Fibroblast of pulmonary artery (primary cell): Measurements from ENCODE around the gene CDHR2.

ENCODE experiments used
- DNase-seq: peaks from one replicate; pipeline ENCODE4 v3.0.0-alpha.2; 2010; ENCODE audit warnings: low read depth
- H3K4me3 ChIP-seq: replicated peaks from 2 replicates; pipeline ENCODE4 v1.5.1; 2011; ENCODE audit warnings: low read depth, mild to moderate bottlenecking, control low read depth, low read length, moderate library complexity
- CTCF ChIP-seq: IDR thresholded peaks from 2 replicates; pipeline ENCODE4 v1.5.1; 2011; ENCODE audit warnings: mild to moderate bottlenecking, control low read depth, low read length, inconsistent platforms; ENCODE audit errors: missing control alignments

Gene CDHR2

GRCh38 chr5:176643491-176644219, 94.5 kb downstream of the CDHR2 start:
- TF ChIP-seq CTCF: no peak
- H3K4me3 ChIP-seq: no peak overlapping the region
- no peak for DNase-seq

- TF ChIP-seq CTCF: no peak
- no peak overlapping the region for H3K4me3 ChIP-seq
- DNase-seq: no peak
These were observed 95.2 kb downstream of the CDHR2 start for GRCh38 chr5:176644294-176644693.

DNA sequence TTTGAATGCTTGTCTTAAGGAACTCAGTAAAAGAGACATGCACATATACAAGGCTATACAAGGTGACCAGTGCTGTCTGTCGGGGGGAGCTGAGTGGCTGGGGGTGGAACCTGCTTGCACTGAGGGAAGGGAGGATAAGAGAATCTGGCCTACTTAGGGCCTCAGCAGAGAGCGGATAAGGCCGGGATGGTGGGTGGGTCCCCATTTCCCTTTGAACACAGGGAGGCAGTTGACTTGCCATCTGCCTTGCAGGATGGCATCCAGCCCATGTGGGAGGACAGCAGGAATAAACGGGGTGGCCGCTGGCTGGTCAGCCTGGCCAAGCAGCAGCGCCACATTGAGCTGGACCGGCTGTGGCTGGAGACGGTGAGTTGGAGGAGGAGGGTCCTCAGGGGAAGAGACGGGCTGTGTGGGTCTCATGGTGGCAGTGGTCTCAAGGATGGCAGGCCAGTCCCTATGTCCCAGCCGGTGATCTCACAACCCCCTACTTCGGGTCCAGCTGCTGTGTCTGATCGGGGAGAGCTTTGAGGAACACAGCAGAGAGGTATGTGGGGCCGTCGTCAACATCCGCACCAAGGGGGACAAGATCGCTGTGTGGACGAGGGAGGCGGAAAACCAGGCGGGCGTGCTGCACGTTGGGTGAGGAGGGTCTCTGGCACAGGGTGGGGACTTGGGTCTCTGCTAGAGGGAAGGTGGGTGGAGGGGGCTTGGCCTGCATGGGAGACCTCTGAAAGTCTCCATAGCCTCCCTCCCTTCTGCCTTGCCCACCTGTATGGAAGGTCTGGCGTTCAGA, 95.9 kb downstream of the CDHR2 start:
- H3K4me3 ChIP-seq: no peak overlapping the region
- no peak for DNase-seq
- TF ChIP-seq CTCF: no peak
